GM23338 (cell line): ENCODE measurements around the gene ITGA4. TPM values are rescaled to one million over a fixed set of nuclear protein-coding genes. Genes with fewer than 3 reads are reported as not detected.

Experiments used
- ATAC-seq: fragments of 200-7000 bp; cut with Tn5 transposase; 3 replicates; pipeline ENCODE4 v1.9.1; 2020
- DNase-seq: peaks from one replicate; pipeline ENCODE4 v3.0.0-alpha.2; 2015; ENCODE audit warnings: low spot score
- H2AFZ ChIP-seq: fragments of 200-600 bp; sonication (generic); 2 replicates; pipeline ENCODE4 v1.8.0; 2016; ENCODE audit warnings: antibody characterized with exemption, mild to moderate bottlenecking, moderate library complexity
- H3F3A ChIP-seq: fragments of 200-600 bp; sonication (generic); replicated peaks from 2 replicates; pipeline ENCODE4 v1.8.0; 2017; ENCODE audit warnings: antibody characterized with exemption, mixed run types, low read depth
- H3K27ac ChIP-seq: fragments of 200-600 bp; sonication (generic); 2 replicates; pipeline ENCODE4 v1.6.1; 2016; ENCODE audit warnings: low read depth
- H3K27me3 ChIP-seq: fragments of 200-600 bp; sonication (generic); 2 replicates; pipeline ENCODE4 v1.8.0; 2016; ENCODE audit warnings: mild to moderate bottlenecking, mixed run types, moderate library complexity; ENCODE audit not compliant: insufficient read depth
- H3K36me3 ChIP-seq: fragments of 200-600 bp; sonication (generic); 2 replicates; pipeline ENCODE4 v1.8.0; 2016; ENCODE audit warnings: mild to moderate bottlenecking; ENCODE audit not compliant: insufficient read depth
- H3K4me1 ChIP-seq: fragments of 200-600 bp; sonication (generic); 2 replicates; pipeline ENCODE4 v1.8.0; 2016; ENCODE audit warnings: mild to moderate bottlenecking, moderate library complexity; ENCODE audit not compliant: insufficient read depth
- H3K4me2 ChIP-seq: fragments of 200-600 bp; sonication (generic); 2 replicates; pipeline ENCODE4 v1.7.1; 2017; ENCODE audit warnings: mixed run types
- H3K4me3 ChIP-seq: fragments of 200-600 bp; sonication (generic); 2 replicates; pipeline ENCODE4 v1.6.1; 2016; ENCODE audit warnings: mixed run types
- H3K79me2 ChIP-seq: fragments of 200-600 bp; sonication (generic); replicated peaks from 2 replicates; pipeline ENCODE4 v1.8.0; 2017; ENCODE audit warnings: mild to moderate bottlenecking; ENCODE audit not compliant: insufficient read depth
- H3K9me2 ChIP-seq: fragments of 200-600 bp; sonication (generic); 2 replicates; pipeline ENCODE4 v1.8.0; 2017; ENCODE audit not compliant: insufficient read depth
- H4K20me1 ChIP-seq: fragments of 200-600 bp; sonication (generic); replicated peaks from 2 replicates; pipeline ENCODE4 v1.8.0; 2017; ENCODE audit warnings: mild to moderate bottlenecking; ENCODE audit not compliant: insufficient read depth
- H3K27ac Mint-ChIP-seq: 2 replicates; pipeline ENCODE4 v1.8.0; 2020; ENCODE audit warnings: inconsistent platforms, mild to moderate bottlenecking, moderate library complexity, mixed read lengths
- H3K27me3 Mint-ChIP-seq: 3 replicates; pipeline ENCODE4 v1.8.0; 2022; ENCODE audit warnings: low read depth, mild to moderate bottlenecking, moderate library complexity, mixed read lengths, inconsistent platforms; ENCODE audit not compliant: insufficient read depth, poor library complexity
- H3K36me3 Mint-ChIP-seq: 3 replicates; pipeline ENCODE4 v1.8.0; 2021; ENCODE audit warnings: low read depth, mild to moderate bottlenecking, inconsistent platforms, moderate library complexity, mixed read lengths
- H3K4me1 Mint-ChIP-seq: 3 replicates; pipeline ENCODE4 v1.8.0; 2020; ENCODE audit warnings: mild to moderate bottlenecking, inconsistent platforms, mixed read lengths
- H3K4me3 Mint-ChIP-seq: 3 replicates; pipeline ENCODE4 v1.8.0; 2021; ENCODE audit warnings: moderate library complexity, mild to moderate bottlenecking, inconsistent platforms, mixed read lengths
- H3K9me3 Mint-ChIP-seq: 3 replicates; pipeline ENCODE4 v1.8.0; 2020; ENCODE audit warnings: moderate library complexity, mild to moderate bottlenecking, inconsistent platforms, mixed read lengths
- CREB1 ChIP-seq: fragments of 250-450 bp; sonication (Bioruptor Pico); IDR thresholded peaks from 2 replicates; pipeline ENCODE4 v1.5.0; 2020; ENCODE audit warnings: low read depth, mild to moderate bottlenecking, moderate library complexity
- CTCF ChIP-seq, 2 experiments: fragments of 200-600 bp in 1 of 2; sonication (generic) in 1 of 2; conservative IDR thresholded peaks; 2 replicates each; pipeline versions ENCODE4 v1.5.1 to v1.6.1; 2016 to 2017; ENCODE audit warnings: antibody characterized with exemption in 2 of 2, low read depth in 2 of 2, mild to moderate bottlenecking in 2 of 2, moderate library complexity in 1 of 2
- ETS1 ChIP-seq: IDR thresholded peaks from 2 replicates; pipeline ENCODE4 v1.6.1; 2016; ENCODE audit warnings: antibody characterized with exemption
- EZH2 ChIP-seq: fragments of 200-600 bp; sonication (generic); IDR thresholded peaks from one replicate; pipeline ENCODE4 v1.8.0; 2017; ENCODE audit warnings: antibody characterized with exemption, mild to moderate bottlenecking, low read depth; ENCODE audit not compliant: unreplicated experiment
- EZH2phosphoT487 ChIP-seq: fragments of 200-600 bp; sonication (generic); IDR thresholded peaks from one replicate; pipeline ENCODE4 v1.8.1; 2018; ENCODE audit warnings: antibody characterized with exemption; ENCODE audit not compliant: unreplicated experiment
- JUNB ChIP-seq: IDR thresholded peaks from one replicate; pipeline ENCODE4 v1.6.1; 2016; ENCODE audit warnings: antibody characterized with exemption; ENCODE audit not compliant: unreplicated experiment
- NANOG ChIP-seq: IDR thresholded peaks from 2 replicates; pipeline ENCODE4 v1.6.1; 2016; ENCODE audit warnings: antibody characterized with exemption, borderline replicate concordance
- POLR2AphosphoS5 ChIP-seq: IDR thresholded peaks from 2 replicates; pipeline ENCODE4 v1.6.1; 2016; ENCODE audit warnings: antibody characterized with exemption, low read depth
- REST ChIP-seq: IDR thresholded peaks from one replicate; pipeline ENCODE4 v1.6.1; 2018; ENCODE audit warnings: antibody characterized with exemption; ENCODE audit not compliant: unreplicated experiment
- STAT1 ChIP-seq: IDR thresholded peaks from one replicate; pipeline ENCODE4 v1.6.1; 2016; ENCODE audit warnings: antibody characterized with exemption; ENCODE audit not compliant: unreplicated experiment
- ZNF114 ChIP-seq: fragments of 250-450 bp; sonication (Bioruptor Pico); IDR thresholded peaks from 2 replicates; pipeline ENCODE4 v1.5.0; 2020; ENCODE audit warnings: mild to moderate bottlenecking, moderate library complexity
- ZNF331 ChIP-seq: fragments of 250-450 bp; sonication (Bioruptor Pico); IDR thresholded peaks from 2 replicates; pipeline ENCODE4 v1.5.0; 2020; ENCODE audit warnings: low read depth, mild to moderate bottlenecking, moderate library complexity
- polyA plus RNA-seq: library from polyadenylated mRNA; unstranded; fragments of >200 nt; fragmentation: Nextera tagmentation; extraction: Ambion mirVana; gene quantifications from 2 replicates; pipeline ENCODE4 v1.2.1, GENCODE V29; 2016
- total RNA-seq: library from RNA; depleted of rRNA; stranded (reverse); fragments of >200 nt; shearing (Covaris generic); gene quantifications from 2 replicates; pipeline ENCODE4 v1.2.3, GENCODE V29; 2014

Gene ITGA4
- total and polyA plus RNA-seq, 2 experiments from 2014 or later, result 1.2 to 4.6 TPM

- no peak for TF ChIP-seq EZH2phosphoT487
- no peak for TF ChIP-seq NANOG
- no peak for TF ChIP-seq ETS1
- TF ChIP-seq JUNB, result no peak
- no peak for TF ChIP-seq CREB1 (CRISPR knock-in tag)
- TF ChIP-seq STAT1, result no peak
- TF ChIP-seq ZNF331 (CRISPR knock-in tag), result no peak
- no peak for TF ChIP-seq EZH2
- TF ChIP-seq POLR2AphosphoS5, result no peak
- no peak for TF ChIP-seq CTCF (conservative IDR thresholded peaks at IDR 0.05; ENCODE audit: low read depth in 2 of 2)
- no peaks in the 10 kb centered on the region for H3F3A ChIP-seq
- H3K9me2 ChIP-seq, result no peaks in the 10 kb centered on the region
- H3K36me3 Mint-ChIP-seq, result no peaks in the 10 kb centered on the region
- peaks cover 1% of the 10 kb centered on the region for H3K27me3 Mint-ChIP-seq
- peaks cover 13% of the 10 kb centered on the region for H3K27me3 ChIP-seq
- H2AFZ ChIP-seq, result no peak overlapping the region
- ATAC-seq (no peak), DNase-seq (no peak)
- H3K4me3 Mint-ChIP-seq, result no peak overlapping the region
- no peaks in the 10 kb centered on the region for H3K9me3 Mint-ChIP-seq
- peaks cover 7% of the 10 kb centered on the region; the same call in 1 of the 2 replicates for H3K4me1 ChIP-seq
- no peak overlapping the region for H3K4me2 ChIP-seq
- H3K4me3 ChIP-seq, result no peak overlapping the region
- peaks cover 9% of the 10 kb centered on the region; the same call in 2 of the 3 replicates for H3K4me1 Mint-ChIP-seq
- no peak overlapping the region for H3K27ac Mint-ChIP-seq
- H3K27ac ChIP-seq, result no peak overlapping the region
- H3K79me2 ChIP-seq, result no peaks in the 10 kb centered on the region
- H4K20me1 ChIP-seq, result no peaks in the 10 kb centered on the region
- H3K36me3 ChIP-seq, result no peaks in the 10 kb centered on the region
These were observed 7.8 kb downstream of the ITGA4 start for GRCh38 chr2:181464966-181465365.

GRCh38 chr2:181465676-181466375 is 8.6 kb downstream of the ITGA4 start:
- no peaks in the 10 kb centered on the region for H3K79me2 ChIP-seq
- no peak overlapping the region for H3K4me2 ChIP-seq
- no peak overlapping the region for H3K27ac ChIP-seq
- H3F3A ChIP-seq, result no peaks in the 10 kb centered on the region
- no peaks in the 10 kb centered on the region for H3K36me3 Mint-ChIP-seq
- no peak overlapping the region for H2AFZ ChIP-seq
- H3K36me3 ChIP-seq, result no peaks in the 10 kb centered on the region
- no peak for DNase-seq
- no peaks in the 10 kb centered on the region for H3K9me3 Mint-ChIP-seq
- no peaks in the 10 kb centered on the region for H3K9me2 ChIP-seq
- no peak overlapping the region for H3K4me3 Mint-ChIP-seq
- H3K27me3 ChIP-seq, result peaks cover 5% of the 10 kb centered on the region; the same call in 1 of the 2 replicates
- no peak overlapping the region for H3K27ac Mint-ChIP-seq
- no peak for ATAC-seq
- no peaks in the 10 kb centered on the region for H4K20me1 ChIP-seq
- H3K27me3 Mint-ChIP-seq, result no peaks in the 10 kb centered on the region
- no peak overlapping the region for H3K4me3 ChIP-seq
- peaks cover 7% of the 10 kb centered on the region; the same call in 1 of the 2 replicates for H3K4me1 ChIP-seq
- peaks cover 9% of the 10 kb centered on the region; the same call in 2 of the 3 replicates for H3K4me1 Mint-ChIP-seq
- TF ChIP-seq EZH2phosphoT487, result no peak
- no peak for TF ChIP-seq CREB1 (CRISPR knock-in tag)
- TF ChIP-seq JUNB, result no peak
- TF ChIP-seq REST, result no peak
- TF ChIP-seq ZNF331 (CRISPR knock-in tag), result no peak
- no peak for TF ChIP-seq ETS1
- no peak for TF ChIP-seq POLR2AphosphoS5
- no peak for TF ChIP-seq ZNF114 (CRISPR knock-in tag)
- TF ChIP-seq STAT1, result no peak
- TF ChIP-seq NANOG, result no peak
- TF ChIP-seq EZH2, result no peak
- no peak for TF ChIP-seq CTCF (conservative IDR thresholded peaks at IDR 0.05; ENCODE audit: low read depth in 2 of 2)
